A375 (cell line): ENCODE results near the gene FHIP1A. TPM values are rescaled to one million over a fixed set of nuclear protein-coding genes. Genes with fewer than 3 reads are reported as not detected.

Experiments used
- total RNA-seq: library from RNA; depleted of rRNA; stranded (reverse); fragments of >200 nt; shearing (Covaris generic); gene quantifications from 2 replicates; pipeline ENCODE4 v1.2.3, GENCODE V29; 2014; rRNA removed

Gene FHIP1A
- total RNA-seq = 3.4 and 7.0 TPM in 2 replicates

DNA sequence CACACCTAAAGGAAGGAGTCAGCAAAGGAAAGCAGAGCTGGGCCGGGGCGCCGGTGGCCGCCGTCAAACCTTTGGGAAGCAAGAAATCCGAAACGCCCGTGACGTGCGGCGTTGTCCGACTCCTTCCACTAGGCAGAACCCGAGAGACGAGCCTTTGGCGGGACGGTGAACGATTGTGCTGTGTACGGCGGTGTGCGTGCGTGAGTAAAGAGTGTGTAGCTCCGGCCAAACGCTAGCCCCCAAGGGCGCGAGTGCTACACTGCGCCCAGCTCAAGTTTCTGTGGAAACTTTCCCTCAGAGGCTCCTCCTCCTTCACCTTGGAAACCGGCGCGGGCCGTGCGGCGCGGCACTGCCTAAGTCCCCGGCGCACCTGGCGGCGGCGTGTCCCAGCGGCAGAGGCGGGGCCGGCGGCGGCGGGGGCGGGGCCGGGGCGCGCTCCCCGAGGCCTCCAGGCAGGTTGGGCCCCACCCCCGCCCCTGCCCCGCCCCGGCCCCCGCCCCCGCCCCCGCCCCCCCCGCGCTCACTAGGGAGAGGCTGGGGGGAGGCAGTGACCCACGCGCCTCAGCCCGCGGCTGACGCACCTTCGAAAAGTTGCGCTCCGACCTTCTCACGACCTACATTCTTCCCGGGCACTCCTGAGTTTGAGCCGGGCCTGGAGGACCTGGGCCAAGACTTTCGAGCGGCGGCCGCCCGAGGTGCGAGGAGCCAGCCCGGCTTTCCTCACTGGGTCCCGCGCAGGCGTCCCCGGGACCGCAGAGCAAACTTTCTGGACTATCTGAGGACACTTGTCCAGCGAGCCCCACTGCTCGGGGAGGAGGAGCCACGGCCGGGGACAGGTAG lies at the start of gene FHIP1A:
Gene FHIP1A, plus strand, starts transcription at position 547 of the 840 bp plus-strand sequence. CDS start 157,084 bp downstream, outside the sequence.

Other genes with a start within 250 kb of the FHIP1A start
- gene PRSS48, start 132.0 kb upstream of the FHIP1A start, total RNA-seq = not detected in 2 replicates
- 10.1 and 11.5 TPM in 2 replicates for gene SH3D19, start 83.6 kb upstream of the FHIP1A start, total RNA-seq